ENCODE results near the gene IFI16. TPM values are rescaled to one million over a fixed set of nuclear protein-coding genes. Genes with fewer than 3 reads are reported as not detected.

Gene IFI16
- total RNA-seq, 2 experiments from 2014 or later = 99.3 to 271 TPM

DNA sequence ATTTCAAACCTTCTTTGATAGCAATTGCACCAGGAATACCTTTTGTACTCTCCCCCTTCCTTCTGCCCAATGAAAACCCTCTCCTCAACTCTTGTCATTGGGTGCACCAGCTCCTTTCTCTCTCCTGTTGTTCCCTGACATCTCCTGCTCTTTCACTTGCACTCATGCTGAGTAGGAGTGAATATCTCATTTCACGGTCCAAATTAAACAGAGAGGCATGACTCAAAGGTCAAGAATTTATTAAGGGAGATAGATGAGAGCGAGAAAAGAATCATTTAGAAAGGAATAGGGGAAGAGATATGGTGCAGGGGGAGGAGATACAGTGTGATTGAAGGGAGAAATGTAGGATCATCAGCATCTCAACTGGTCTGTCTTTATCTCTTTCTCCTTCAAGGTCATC lies 44.7 kb downstream of the IFI16 start:
- Histone ChIP-seq H2AFZ (ENCODE audit: low read length) (no peak overlapping the region), H3K9me3 (ENCODE audit: low read length) (no peaks in the 10 kb centered on the region), H3K9me2 (ENCODE audit: insufficient read depth, low read length) (no peaks in the 10 kb centered on the region), H4K20me1 (ENCODE audit: insufficient read depth, low read length) (no peaks in the 10 kb centered on the region), H3K36me3 (ENCODE audit: insufficient read depth, low read length) (peaks cover 92% of the 10 kb centered on the region), H3K27ac (ENCODE audit: low read depth, low read length, poor library complexity, severe bottlenecking) (no peak overlapping the region), H3K4me1 (ENCODE audit: insufficient read depth, low read length, poor library complexity, severe bottlenecking) (peaks cover 18% of the 10 kb centered on the region), H3K79me2 (ENCODE audit: insufficient read depth, low read depth, low read length) (peaks cover 7% of the 10 kb centered on the region; the same call in 1 of the 2 replicates), H3K4me3 (ENCODE audit: low read depth, low read length, poor library complexity, severe bottlenecking) (no peak overlapping the region), H3K4me2 (ENCODE audit: low read length) (no peak overlapping the region)
- intact Hi-C loops (cut with micrococcal nuclease; ENCODE audit: unreplicated experiment) = no loop called here
- BruUV-seq (replicated peaks) = no TSS peak
- CTCF ChIA-PET (ENCODE audit: unreplicated experiment) = no interaction called here
- no peak for DNase-seq (ENCODE audit: low spot score)
- POLR2A ChIA-PET = interaction anchor here (1.2 kb wide), 1 partner anchor 14 kb away, joined by 5 read pairs; no protein-coding TSS in a partner anchor
- TF ChIP-seq EZH2phosphoT487 (IDR thresholded peaks at IDR 0.05; ENCODE audit: borderline replicate concordance, low read depth, low read length) = no peak
- TF ChIP-seq, protein P1, sequence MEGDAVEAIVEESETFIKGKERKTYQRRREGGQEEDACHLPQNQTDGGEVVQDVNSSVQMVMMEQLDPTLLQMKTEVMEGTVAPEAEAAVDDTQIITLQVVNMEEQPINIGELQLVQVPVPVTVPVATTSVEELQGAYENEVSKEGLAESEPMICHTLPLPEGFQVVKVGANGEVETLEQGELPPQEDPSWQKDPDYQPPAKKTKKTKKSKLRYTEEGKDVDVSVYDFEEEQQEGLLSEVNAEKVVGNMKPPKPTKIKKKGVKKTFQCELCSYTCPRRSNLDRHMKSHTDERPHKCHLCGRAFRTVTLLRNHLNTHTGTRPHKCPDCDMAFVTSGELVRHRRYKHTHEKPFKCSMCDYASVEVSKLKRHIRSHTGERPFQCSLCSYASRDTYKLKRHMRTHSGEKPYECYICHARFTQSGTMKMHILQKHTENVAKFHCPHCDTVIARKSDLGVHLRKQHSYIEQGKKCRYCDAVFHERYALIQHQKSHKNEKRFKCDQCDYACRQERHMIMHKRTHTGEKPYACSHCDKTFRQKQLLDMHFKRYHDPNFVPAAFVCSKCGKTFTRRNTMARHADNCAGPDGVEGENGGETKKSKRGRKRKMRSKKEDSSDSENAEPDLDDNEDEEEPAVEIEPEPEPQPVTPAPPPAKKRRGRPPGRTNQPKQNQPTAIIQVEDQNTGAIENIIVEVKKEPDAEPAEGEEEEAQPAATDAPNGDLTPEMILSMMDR (conservative IDR thresholded peaks at IDR 0.05; ENCODE audit: low read length) = no peak

DNA sequence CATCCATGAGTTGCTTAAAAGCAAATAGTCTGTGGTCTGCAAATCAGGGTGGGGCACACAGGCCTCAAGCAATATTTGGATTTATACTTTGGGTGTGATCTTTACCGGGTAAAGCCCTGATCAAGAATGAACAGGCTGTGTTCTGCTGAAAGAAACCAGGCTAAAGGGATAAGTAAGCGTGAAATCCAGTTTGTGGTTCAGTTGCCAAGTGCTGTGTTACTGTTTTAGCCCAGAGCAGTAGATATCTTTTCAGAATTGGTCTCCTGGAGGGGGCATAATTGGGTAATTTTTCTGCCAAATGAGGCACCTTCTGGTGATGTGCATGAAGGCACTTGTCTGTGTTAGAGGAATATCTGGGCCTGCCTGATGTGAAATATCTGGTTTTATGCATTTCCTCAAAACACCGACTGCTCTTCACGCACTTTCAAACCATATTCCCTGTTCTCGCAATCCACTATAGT lies 45.5 kb downstream of the IFI16 start:
- no peaks in the 10 kb centered on the region for H3K9me2 ChIP-seq (ENCODE audit: insufficient read depth, low read length)
- no peak for DNase-seq (ENCODE audit: low spot score)
- H3K4me3 ChIP-seq (ENCODE audit: low read depth, low read length, poor library complexity, severe bottlenecking) = no peak overlapping the region
- H3K36me3 ChIP-seq (ENCODE audit: insufficient read depth, low read length) = peaks cover 85% of the 10 kb centered on the region
- H4K20me1 ChIP-seq (ENCODE audit: insufficient read depth, low read length) = no peaks in the 10 kb centered on the region
- peaks cover 18% of the 10 kb centered on the region for H3K4me1 ChIP-seq (ENCODE audit: insufficient read depth, low read length, poor library complexity, severe bottlenecking)
- no peaks in the 10 kb centered on the region for H3K9me3 ChIP-seq (ENCODE audit: low read length)
- CTCF ChIA-PET (ENCODE audit: unreplicated experiment) = no interaction called here
- H3K4me2 ChIP-seq (ENCODE audit: low read length) = no peak overlapping the region
- TF ChIP-seq, protein P1 (conservative IDR thresholded peaks at IDR 0.05; ENCODE audit: low read length) = no peak
- no peak for TF ChIP-seq EZH2phosphoT487 (IDR thresholded peaks at IDR 0.05; ENCODE audit: borderline replicate concordance, low read depth, low read length)
- H3K27ac ChIP-seq (ENCODE audit: low read depth, low read length, poor library complexity, severe bottlenecking) = peak overlapping the region; percentile 20
- POLR2A ChIA-PET = interaction anchor here (0.8 to 1.3 kb wide), 5 partner anchors 12 to 37 kb away, joined by 3 to 4 read pairs (median 3); no protein-coding TSS in a partner anchor
- peaks cover 7% of the 10 kb centered on the region; the same call in 1 of the 2 replicates for H3K79me2 ChIP-seq (ENCODE audit: insufficient read depth, low read depth, low read length)
- intact Hi-C loops (cut with micrococcal nuclease; ENCODE audit: unreplicated experiment) = no loop called here
- no peak overlapping the region for H2AFZ ChIP-seq (ENCODE audit: low read length)
- BruUV-seq (replicated peaks) = no TSS peak

DNA sequence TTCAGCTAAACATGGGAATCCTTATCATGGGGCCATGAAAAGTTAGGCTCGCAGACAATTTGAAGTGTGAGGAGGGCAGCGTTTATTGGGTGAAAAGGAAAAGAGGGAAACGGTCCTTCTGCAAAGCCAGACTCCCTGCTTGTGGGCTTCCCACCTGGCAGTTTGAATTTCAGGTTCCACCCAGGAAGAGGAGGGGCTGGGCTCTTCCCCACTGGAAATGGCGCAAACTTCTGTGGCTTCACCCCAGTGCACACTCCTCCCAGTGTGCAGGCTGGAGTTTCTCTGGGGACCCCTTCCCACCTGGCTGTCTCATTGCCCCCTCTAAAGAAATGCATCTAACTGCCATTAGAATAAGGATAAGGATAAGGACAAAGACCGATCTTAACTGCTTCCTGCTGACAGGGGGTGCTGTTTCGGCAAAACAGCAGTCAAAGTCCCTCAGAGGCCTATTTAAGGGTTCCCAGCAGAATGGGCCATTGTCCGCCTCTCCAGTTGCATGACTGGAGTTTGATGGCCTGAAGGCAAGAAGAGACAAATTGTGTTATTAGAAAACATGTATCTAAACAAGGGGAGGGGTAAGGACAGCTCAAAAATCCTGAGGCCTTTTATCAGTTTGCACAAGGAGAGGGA lies 46.5 kb downstream of the IFI16 start:
- no peaks in the 10 kb centered on the region for H3K9me3 ChIP-seq (ENCODE audit: low read length)
- peaks cover 18% of the 10 kb centered on the region for H3K4me1 ChIP-seq (ENCODE audit: insufficient read depth, low read length, poor library complexity, severe bottlenecking)
- H4K20me1 ChIP-seq (ENCODE audit: insufficient read depth, low read length) = no peaks in the 10 kb centered on the region
- no peak overlapping the region for H3K4me2 ChIP-seq (ENCODE audit: low read length)
- TF ChIP-seq EZH2phosphoT487 (IDR thresholded peaks at IDR 0.05; ENCODE audit: borderline replicate concordance, low read depth, low read length) = no peak
- TF ChIP-seq, protein P1 (conservative IDR thresholded peaks at IDR 0.05; ENCODE audit: low read length) = peak; percentile 70
- H3K79me2 ChIP-seq (ENCODE audit: insufficient read depth, low read depth, low read length) = peaks cover 7% of the 10 kb centered on the region; the same call in 1 of the 2 replicates
- no peak overlapping the region for H3K4me3 ChIP-seq (ENCODE audit: low read depth, low read length, poor library complexity, severe bottlenecking)
- H3K9me2 ChIP-seq (ENCODE audit: insufficient read depth, low read length) = no peaks in the 10 kb centered on the region
- no TSS peak for BruUV-seq (replicated peaks)
- H3K27ac ChIP-seq (ENCODE audit: low read depth, low read length, poor library complexity, severe bottlenecking) = peak overlapping the region; percentile 20
- DNase-seq (ENCODE audit: low spot score) = peak; percentile 35
- H3K36me3 ChIP-seq (ENCODE audit: insufficient read depth, low read length) = peaks cover 80% of the 10 kb centered on the region
- no peak overlapping the region for H2AFZ ChIP-seq (ENCODE audit: low read length)
- ChIA-PET POLR2A (interaction anchor here (0.6 to 1.3 kb wide), 6 partner anchors 11 to 38 kb away, joined by 3 to 4 read pairs (median 3); no protein-coding TSS in a partner anchor), CTCF (ENCODE audit: unreplicated experiment) (no interaction called here)
- intact Hi-C loops (cut with micrococcal nuclease; ENCODE audit: unreplicated experiment) = no loop called here

All from OCI-LY7 (cell line).